Loucy (cell line): ENCODE results near the gene LRRC30.

ENCODE experiments used
- H2AFZ ChIP-seq: fragments of 200-600 bp; sonication (generic); 2 replicates; pipeline ENCODE4 v1.6.0; 2016; ENCODE audit warnings: antibody characterized with exemption, mild to moderate bottlenecking, low read length, moderate library complexity
- H3F3A ChIP-seq: fragments of 200-600 bp; 2 replicates; pipeline ENCODE4 v1.6.0; 2016; ENCODE audit warnings: antibody characterized with exemption, low read depth, mild to moderate bottlenecking
- H3K27me3 ChIP-seq: fragments of 200-600 bp; sonication (generic); 2 replicates; pipeline ENCODE4 v1.6.1; 2014; ENCODE audit warnings: low read length, mild to moderate bottlenecking; ENCODE audit not compliant: insufficient read depth, poor library complexity, severe bottlenecking
- H3K36me3 ChIP-seq: fragments of 200-600 bp; sonication (generic); 2 replicates; pipeline ENCODE4 v1.6.1; 2016; ENCODE audit warnings: low read length; ENCODE audit not compliant: insufficient read depth
- H3K4me1 ChIP-seq: fragments of 200-600 bp; sonication (generic); 2 replicates; pipeline ENCODE4 v1.5.1; 2014; ENCODE audit warnings: low read length, mild to moderate bottlenecking; ENCODE audit not compliant: insufficient read depth, poor library complexity, severe bottlenecking
- H3K4me2 ChIP-seq: fragments of 200-600 bp; sonication (generic); 2 replicates; pipeline ENCODE4 v1.6.0; 2014; ENCODE audit warnings: antibody characterized with exemption, low read length, low read depth, mild to moderate bottlenecking; ENCODE audit not compliant: poor library complexity, severe bottlenecking
- H3K4me3 ChIP-seq: fragments of 200-600 bp; sonication (generic); 2 replicates; pipeline ENCODE4 v1.5.1; 2014; ENCODE audit warnings: low read length, mild to moderate bottlenecking, mixed read lengths; ENCODE audit not compliant: poor library complexity, severe bottlenecking
- H3K79me2 ChIP-seq: fragments of 200-600 bp; sonication (generic); 2 replicates; pipeline ENCODE4 v1.6.1; 2014; ENCODE audit warnings: low read length; ENCODE audit not compliant: insufficient read depth
- H3K9ac ChIP-seq: fragments of 200-600 bp; sonication (generic); 2 replicates; pipeline ENCODE4 v1.6.0; 2014; ENCODE audit warnings: mild to moderate bottlenecking, low read depth, low read length, moderate library complexity; ENCODE audit not compliant: poor library complexity, severe bottlenecking
- H3K9me2 ChIP-seq: fragments of 200-600 bp; sonication (generic); replicated peaks from 2 replicates; pipeline ENCODE4 v1.6.1; 2016; ENCODE audit warnings: low read depth, low read length, mixed read lengths
- H3K9me3 ChIP-seq: fragments of 200-600 bp; sonication (generic); 2 replicates; pipeline ENCODE4 v1.6.1; 2014; ENCODE audit warnings: mild to moderate bottlenecking, antibody characterized with exemption, low read length, low read depth; ENCODE audit not compliant: insufficient read depth
- H4K20me1 ChIP-seq: fragments of 200-600 bp; sonication (generic); 2 replicates; pipeline ENCODE4 v1.6.0; 2014; ENCODE audit warnings: antibody characterized with exemption, low read length, mild to moderate bottlenecking; ENCODE audit not compliant: insufficient read depth, poor library complexity, severe bottlenecking
- CTCF ChIP-seq: fragments of 200-600 bp; sonication (generic); conservative IDR thresholded peaks from 2 replicates; pipeline ENCODE4 v1.5.1; 2014; ENCODE audit warnings: mild to moderate bottlenecking, antibody characterized with exemption, low read length
- EZH2phosphoT487 ChIP-seq: fragments of 200-600 bp; IDR thresholded peaks from 2 replicates; pipeline ENCODE4 v1.6.1; 2018; ENCODE audit warnings: antibody characterized with exemption, mild to moderate bottlenecking, moderate library complexity, borderline replicate concordance

Gene LRRC30

DNA sequence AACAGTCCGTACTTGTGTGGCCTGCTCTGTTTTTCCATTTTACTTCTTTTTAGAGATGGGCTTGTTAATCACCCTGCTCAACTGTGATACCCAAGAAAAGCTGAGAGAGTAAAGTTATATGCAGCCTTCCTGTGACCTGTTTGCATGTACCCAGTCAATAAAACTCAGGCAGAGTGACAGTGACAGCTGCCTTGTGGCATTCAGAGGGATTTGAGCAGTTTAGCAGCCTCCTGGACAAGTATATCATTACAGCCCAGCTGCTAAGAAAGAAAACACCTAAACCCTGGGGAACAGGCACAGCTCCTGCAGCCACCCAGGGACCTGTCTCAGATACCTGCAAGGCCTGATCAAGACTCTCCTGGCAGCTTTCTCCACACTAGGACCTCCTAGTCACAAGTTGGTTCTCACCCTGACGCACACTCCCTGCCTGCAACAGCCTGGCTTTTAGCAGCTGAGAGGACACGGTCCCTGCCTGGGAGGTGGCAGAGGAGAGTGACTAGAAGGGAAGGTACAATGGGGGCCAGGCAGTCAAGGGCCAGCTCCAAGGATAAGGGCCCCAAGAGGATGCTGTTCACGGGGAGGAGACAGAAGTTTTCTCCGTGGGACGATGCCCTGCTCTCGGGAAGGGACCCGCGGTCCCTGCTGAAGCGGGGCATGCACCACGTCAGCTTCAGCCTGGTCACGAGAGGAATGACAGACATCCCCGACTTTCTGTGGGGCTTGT is at the start of gene LRRC30:
TSS of gene LRRC30 (plus strand) at position 464 of the 724 bp plus-strand sequence. CDS start at position 514, 50 bp downstream.
- H3K4me1 ChIP-seq, result no peaks in the 10 kb centered on the region
- no peak within 1 kb of the TSS for H3K4me3 ChIP-seq
- TF ChIP-seq EZH2phosphoT487 (no peak), CTCF (no peak)
- no peak within 1 kb of the TSS for H3K9ac ChIP-seq
- H3F3A ChIP-seq, result no peaks in the 10 kb centered on the region
- H4K20me1 ChIP-seq, result no peaks in the 10 kb centered on the region
- no peaks in the 10 kb centered on the region for H3K9me2 ChIP-seq
- no peaks in the 10 kb centered on the region; the same call in 1 of the 2 replicates for H3K9me3 ChIP-seq
- H2AFZ ChIP-seq, result no peak within 1 kb of the TSS
- no peaks in the 10 kb centered on the region for H3K36me3 ChIP-seq
- no peaks in the 10 kb centered on the region for H3K79me2 ChIP-seq
- H3K27me3 ChIP-seq, result no peaks in the 10 kb centered on the region
- no peak within 1 kb of the TSS for H3K4me2 ChIP-seq

- no peak overlapping the region for H3K4me3 ChIP-seq
- H3K4me2 ChIP-seq, result no peak overlapping the region
- no peaks in the 10 kb centered on the region for H3F3A ChIP-seq
- H3K79me2 ChIP-seq, result no peaks in the 10 kb centered on the region
- H3K9ac ChIP-seq, result no peak overlapping the region
- H2AFZ ChIP-seq, result no peak overlapping the region
- H3K27me3 ChIP-seq, result no peaks in the 10 kb centered on the region
- no peaks in the 10 kb centered on the region for H3K4me1 ChIP-seq
- no peaks in the 10 kb centered on the region for H3K9me3 ChIP-seq
- no peaks in the 10 kb centered on the region for H3K36me3 ChIP-seq
- H4K20me1 ChIP-seq, result no peaks in the 10 kb centered on the region
- no peaks in the 10 kb centered on the region for H3K9me2 ChIP-seq
- TF ChIP-seq EZH2phosphoT487, result no peak
- TF ChIP-seq CTCF, result no peak
Observed at GRCh38 chr18:7185701-7186100, 45.2 kb upstream of the LRRC30 start.

DNA sequence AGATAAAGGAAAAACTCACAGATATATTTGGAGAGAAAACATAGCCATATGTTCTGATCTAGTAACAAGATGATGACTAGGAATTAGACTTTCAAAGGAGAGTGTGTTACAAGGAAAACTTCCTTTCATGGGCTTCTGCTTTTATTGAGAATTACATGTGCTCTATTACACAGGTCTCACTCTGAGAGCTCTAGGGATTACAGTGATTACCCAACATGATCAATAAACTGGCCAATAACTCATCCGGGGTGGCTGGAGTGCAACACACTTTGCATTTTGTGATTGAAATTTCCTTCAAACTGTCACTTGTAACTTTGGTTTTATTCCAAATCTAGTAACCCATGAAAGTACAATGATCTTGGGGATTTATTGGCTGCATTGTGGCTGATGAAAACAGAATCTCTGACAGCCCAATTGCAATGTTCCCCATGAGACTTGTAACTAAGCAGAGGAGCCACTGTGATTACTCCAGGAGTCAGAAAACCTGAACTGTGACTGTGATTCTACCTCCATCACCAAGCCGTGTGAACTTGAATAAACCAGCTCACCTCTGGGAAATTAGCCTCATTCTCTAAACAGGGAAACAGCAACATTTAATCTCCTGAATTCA is 40.2 kb upstream of the LRRC30 start:
- no peak overlapping the region for H2AFZ ChIP-seq
- TF ChIP-seq CTCF, result no peak
- no peak for TF ChIP-seq EZH2phosphoT487
- H4K20me1 ChIP-seq, result no peaks in the 10 kb centered on the region
- no peaks in the 10 kb centered on the region for H3K36me3 ChIP-seq
- no peak overlapping the region for H3K4me3 ChIP-seq
- H3K27me3 ChIP-seq, result no peaks in the 10 kb centered on the region
- H3K79me2 ChIP-seq, result no peaks in the 10 kb centered on the region
- H3K4me2 ChIP-seq, result no peak overlapping the region
- H3F3A ChIP-seq, result no peaks in the 10 kb centered on the region
- H3K4me1 ChIP-seq, result no peaks in the 10 kb centered on the region
- no peaks in the 10 kb centered on the region for H3K9me3 ChIP-seq
- H3K9me2 ChIP-seq, result no peaks in the 10 kb centered on the region
- H3K9ac ChIP-seq, result no peak overlapping the region
